SH-SY5Y (cell line): ENCODE measurements around the gene CCDC179.

Experiments
- GATA2 ChIP-seq: IDR thresholded peaks from 2 replicates; pipeline ENCODE4 v1.6.1; 2011; ENCODE audit warnings: mild to moderate bottlenecking, low read depth, low read length
- GATA3 ChIP-seq: IDR thresholded peaks from 2 replicates; pipeline ENCODE4 v1.6.1; 2011; ENCODE audit warnings: low read depth, mild to moderate bottlenecking, low read length, moderate library complexity

DNA sequence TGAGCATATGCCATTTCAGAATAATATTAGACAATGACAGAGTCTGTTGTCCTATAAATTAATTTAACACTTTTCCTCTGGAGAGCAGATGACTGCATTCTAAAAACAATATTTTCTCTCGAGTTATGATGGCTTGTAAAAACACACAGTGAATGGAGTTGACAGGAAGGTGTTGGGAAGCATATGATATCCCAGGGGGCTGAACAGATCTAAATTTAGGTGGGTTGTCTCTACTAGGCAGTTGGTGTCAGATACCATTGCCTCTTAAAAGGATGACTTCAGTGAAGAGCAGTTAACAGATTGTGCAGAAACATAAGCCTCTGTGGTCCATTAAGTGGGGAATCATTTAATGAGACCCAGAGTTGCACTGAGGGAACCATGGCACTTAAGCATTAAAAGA lies 61.4 kb downstream of the CCDC179 start:
- TF ChIP-seq GATA2: no peak
- no peak for TF ChIP-seq GATA3
